Measurements from ENCODE around the gene TUNAR.
"Not testable (repeated sequence)": the region's sequence is repeated elsewhere in the genome, so short reads cannot be mapped to it uniquely, and the experiment has no call there.

The TUNAR gene

GRCh38 chr14:95918466-95918865 is 41.8 kb downstream of the TUNAR start:
- DNase-seq (ENCODE audit: low spot score), result no peak

GRCh38 chr14:95920769-95921438 is 44.3 kb downstream of the TUNAR start:
- no peak for DNase-seq (ENCODE audit: low spot score)

- DNase-seq (ENCODE audit: low spot score), result no peak
Observed at GRCh38 chr14:95922080-95922479, 45.4 kb downstream of the TUNAR start.

GRCh38 chr14:95928751-95929150 is 52.1 kb downstream of the TUNAR start:
- no peak for DNase-seq (ENCODE audit: low spot score)

GRCh38 chr14:95931384-95931783 is 54.8 kb downstream of the TUNAR start:
- DNase-seq (ENCODE audit: low spot score), result no peak

- DNase-seq (ENCODE audit: low spot score), result no peak
Observed at GRCh38 chr14:95935228-95935822, 58.7 kb downstream of the TUNAR start.

GRCh38 chr14:95936041-95936440 is 59.4 kb downstream of the TUNAR start:
- DNase-seq (ENCODE audit: low spot score), result no peak

- no peak for DNase-seq (ENCODE audit: low spot score)
Observed at GRCh38 chr14:95939335-95939734, 62.7 kb downstream of the TUNAR start.

GRCh38 chr14:95941897-95942296 is 65.3 kb downstream of the TUNAR start:
- DNase-seq (ENCODE audit: low spot score), result no peak

GRCh38 chr14:95943699-95944098 is 67.1 kb downstream of the TUNAR start:
- DNase-seq (ENCODE audit: low spot score), result no peak

GRCh38 chr14:95944462-95944861 is 67.8 kb downstream of the TUNAR start:
- DNase-seq (ENCODE audit: low spot score), result no peak

- no peak for DNase-seq (ENCODE audit: low spot score)
Observed at GRCh38 chr14:95946867-95947266, 70.2 kb downstream of the TUNAR start.

GRCh38 chr14:95948558-95948981 is 71.9 kb downstream of the TUNAR start:
- no peak for DNase-seq (ENCODE audit: low spot score)

GRCh38 chr14:95951359-95951758 is 74.7 kb downstream of the TUNAR start:
- DNase-seq (ENCODE audit: low spot score), result no peak

GRCh38 chr14:95953111-95953724 is 76.6 kb downstream of the TUNAR start:
- DNase-seq (ENCODE audit: low spot score), result no peak

- DNase-seq (ENCODE audit: low spot score), result no peak
Observed at GRCh38 chr14:95956601-95957460, 80.2 kb downstream of the TUNAR start.

- DNase-seq (ENCODE audit: low spot score), result no peak
Observed at GRCh38 chr14:95958105-95958504, 81.5 kb downstream of the TUNAR start.

GRCh38 chr14:95959317-95959716 is 82.7 kb downstream of the TUNAR start:
- no peak for DNase-seq (ENCODE audit: low spot score)

GRCh38 chr14:95961481-95961880 is 84.8 kb downstream of the TUNAR start:
- no peak for DNase-seq (ENCODE audit: low spot score)

- DNase-seq (ENCODE audit: low spot score), result no peak
Observed at GRCh38 chr14:95964901-95965300, 88.3 kb downstream of the TUNAR start.

- DNase-seq (ENCODE audit: low spot score), result not testable (repeated sequence)
Observed at GRCh38 chr14:95968048-95968447, 91.4 kb downstream of the TUNAR start.

Data from hematopoietic multipotent progenitor cell treated with erythropoietin and hydrocortisone succinate and interleukin-3 and kit ligand, for 17 days (in vitro differentiated cells).